ENCODE results near the gene DDX25.

DDX25 gene

GRCh38 chr11:125892071-125892470, 12.2 kb upstream of the DDX25 start:
- no peak overlapping the region for H3K4me3 ChIP-seq (ENCODE audit: control insufficient read depth, low read depth, low read length)
- TF ChIP-seq CTCF (conservative IDR thresholded peaks at IDR 0.05; ENCODE audit: control insufficient read depth, insufficient read depth, low read depth, low read length) = no peak
- peak; percentile 61 for DNase-seq (ENCODE audit: low read depth)

GRCh38 chr11:125892994-125893393, 11.3 kb upstream of the DDX25 start:
- H3K4me3 ChIP-seq (ENCODE audit: control insufficient read depth, low read depth, low read length) = no peak overlapping the region
- TF ChIP-seq CTCF (conservative IDR thresholded peaks at IDR 0.05; ENCODE audit: control insufficient read depth, insufficient read depth, low read depth, low read length) = no peak
- DNase-seq (ENCODE audit: low read depth) = no peak

- no peak for TF ChIP-seq CTCF (conservative IDR thresholded peaks at IDR 0.05; ENCODE audit: control insufficient read depth, insufficient read depth, low read depth, low read length)
- no peak overlapping the region for H3K4me3 ChIP-seq (ENCODE audit: control insufficient read depth, low read depth, low read length)
- no peak for DNase-seq (ENCODE audit: low read depth)
Measured at GRCh38 chr11:125901872-125902271, 2.4 kb upstream of the DDX25 start.

- no peak for TF ChIP-seq CTCF (conservative IDR thresholded peaks at IDR 0.05; ENCODE audit: control insufficient read depth, insufficient read depth, low read depth, low read length)
- H3K4me3 ChIP-seq (ENCODE audit: control insufficient read depth, low read depth, low read length) = peak overlapping the region; percentile 77
- peak; percentile 6 for DNase-seq (ENCODE audit: low read depth)
Measured at GRCh38 chr11:125902277-125902926, 1.9 kb upstream of the DDX25 start.

GRCh38 chr11:125902927-125903710, 1.2 kb upstream of the DDX25 start, which contains the start of gene PUS3:
TSS of gene PUS3 (minus strand) at chr11:125903206. CDS start at chr11:125896284, 6,922 bp downstream.
- H3K4me3 ChIP-seq (ENCODE audit: control insufficient read depth, low read depth, low read length) = peak within 1 kb of the TSS; percentile 77
- DNase-seq (ENCODE audit: low read depth) = peak; percentile 78
- no peak for TF ChIP-seq CTCF (conservative IDR thresholded peaks at IDR 0.05; ENCODE audit: control insufficient read depth, insufficient read depth, low read depth, low read length)

GRCh38 chr11:125904678-125905077, 370 bp downstream of the DDX25 start:
- DNase-seq (ENCODE audit: low read depth) = no peak
- TF ChIP-seq CTCF (conservative IDR thresholded peaks at IDR 0.05; ENCODE audit: control insufficient read depth, insufficient read depth, low read depth, low read length) = no peak
- H3K4me3 ChIP-seq (ENCODE audit: control insufficient read depth, low read depth, low read length) = no peak overlapping the region

All from fibroblast of mammary gland (primary cell).